Measurements from ENCODE around the gene SLC66A2. TPM values are rescaled to one million over a fixed set of nuclear protein-coding genes. Genes with fewer than 3 reads are reported as not detected.

Gene SLC66A2
- total RNA-seq, 1 donor from 2014 or later: 28.1 TPM

DNA sequence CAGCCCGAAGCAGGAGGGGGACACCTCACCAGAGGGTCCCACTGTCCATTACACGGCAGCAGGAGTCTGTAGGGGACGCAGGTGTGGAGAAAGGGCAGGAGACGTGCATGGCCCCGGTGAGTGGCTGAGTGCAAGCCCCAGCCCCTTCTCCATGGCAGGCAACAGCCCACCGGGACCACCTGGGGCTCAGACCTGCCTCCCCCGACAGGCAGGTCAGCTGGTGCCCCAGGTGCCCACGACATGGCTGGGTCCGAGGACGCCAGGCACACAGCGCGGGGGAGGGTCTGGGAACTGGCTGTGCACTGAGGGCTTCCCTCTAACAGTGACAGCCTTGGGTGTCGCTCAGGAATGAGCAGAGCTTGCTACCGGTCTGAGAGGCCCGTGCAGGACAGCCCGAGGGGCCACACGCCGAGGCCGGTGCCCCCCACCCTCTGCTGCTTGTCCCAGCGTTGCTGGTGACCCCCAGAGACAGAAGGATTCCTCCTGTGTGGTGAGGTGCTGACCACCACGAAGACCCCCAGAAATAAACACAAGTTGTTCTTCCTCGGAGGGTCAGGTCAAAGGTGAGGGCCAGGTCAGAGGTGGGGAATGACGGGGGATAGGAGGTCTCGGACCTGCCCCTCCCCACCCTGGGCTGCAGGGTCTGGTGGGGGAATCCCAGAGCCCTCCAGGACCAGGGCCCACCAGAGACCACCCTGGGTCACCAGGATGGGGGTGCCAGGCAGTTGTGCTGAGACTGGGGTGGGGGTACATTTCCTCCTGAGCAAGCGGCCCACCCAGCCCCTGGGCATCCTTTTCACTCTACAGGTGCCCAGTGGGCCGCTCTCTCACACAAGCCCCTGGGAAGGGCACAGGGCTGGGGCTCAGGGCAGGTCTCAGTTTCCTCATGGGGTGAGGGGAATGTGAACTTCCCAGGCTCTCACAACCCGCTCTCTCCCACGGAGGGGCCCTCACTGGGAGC is 50.6 kb downstream of the SLC66A2 start:
- H3K4me3 ChIP-seq (ENCODE audit: low read depth, low read length): no peak overlapping the region
- DNase-seq (ENCODE audit: low read depth): no peak
- TF ChIP-seq, protein P1, sequence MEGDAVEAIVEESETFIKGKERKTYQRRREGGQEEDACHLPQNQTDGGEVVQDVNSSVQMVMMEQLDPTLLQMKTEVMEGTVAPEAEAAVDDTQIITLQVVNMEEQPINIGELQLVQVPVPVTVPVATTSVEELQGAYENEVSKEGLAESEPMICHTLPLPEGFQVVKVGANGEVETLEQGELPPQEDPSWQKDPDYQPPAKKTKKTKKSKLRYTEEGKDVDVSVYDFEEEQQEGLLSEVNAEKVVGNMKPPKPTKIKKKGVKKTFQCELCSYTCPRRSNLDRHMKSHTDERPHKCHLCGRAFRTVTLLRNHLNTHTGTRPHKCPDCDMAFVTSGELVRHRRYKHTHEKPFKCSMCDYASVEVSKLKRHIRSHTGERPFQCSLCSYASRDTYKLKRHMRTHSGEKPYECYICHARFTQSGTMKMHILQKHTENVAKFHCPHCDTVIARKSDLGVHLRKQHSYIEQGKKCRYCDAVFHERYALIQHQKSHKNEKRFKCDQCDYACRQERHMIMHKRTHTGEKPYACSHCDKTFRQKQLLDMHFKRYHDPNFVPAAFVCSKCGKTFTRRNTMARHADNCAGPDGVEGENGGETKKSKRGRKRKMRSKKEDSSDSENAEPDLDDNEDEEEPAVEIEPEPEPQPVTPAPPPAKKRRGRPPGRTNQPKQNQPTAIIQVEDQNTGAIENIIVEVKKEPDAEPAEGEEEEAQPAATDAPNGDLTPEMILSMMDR (conservative IDR thresholded peaks at IDR 0.05; ENCODE audit: low read depth, low read length): no peak

DNA sequence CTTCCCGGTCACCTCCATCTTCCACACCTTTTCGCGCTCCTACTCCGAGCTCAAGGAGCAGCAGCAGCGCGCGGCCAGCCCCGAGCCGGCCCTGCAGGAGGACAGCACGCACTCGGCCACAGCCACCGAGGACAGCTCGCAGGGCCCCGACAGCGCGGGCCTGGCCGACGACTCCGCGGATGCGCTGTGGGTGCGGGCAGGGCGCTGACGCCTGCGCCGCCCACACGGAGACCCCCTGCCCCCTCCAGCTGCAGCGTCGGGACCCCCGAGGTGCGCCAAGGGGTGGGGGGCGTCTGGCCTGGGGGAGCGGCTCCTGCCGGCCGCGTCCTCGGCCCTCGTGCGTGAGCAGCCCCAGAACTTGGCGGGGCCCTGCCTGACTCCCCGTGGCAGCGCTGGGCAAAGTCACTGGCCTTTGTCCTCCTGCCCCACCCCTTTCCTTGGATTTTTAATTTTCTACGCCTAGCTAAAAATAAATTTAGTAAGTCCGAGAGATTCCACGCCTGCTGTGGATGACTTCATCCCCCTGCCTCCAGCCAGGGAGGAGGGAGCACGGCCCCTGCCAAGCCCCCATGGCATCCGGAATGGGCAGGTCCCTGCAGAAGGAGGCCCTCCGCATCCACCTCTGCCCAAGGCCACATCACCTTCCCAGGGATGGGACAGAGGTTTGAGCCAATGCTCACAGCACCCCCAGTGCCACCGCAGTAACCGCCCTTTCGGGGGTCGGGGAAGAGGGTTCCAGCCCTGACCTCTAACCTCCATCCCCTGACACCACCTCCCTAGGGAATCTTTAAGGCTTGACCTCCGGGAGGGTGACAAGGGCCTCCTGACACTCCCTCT is 51.6 kb downstream of the SLC66A2 start:
- TF ChIP-seq, protein P1 (conservative IDR thresholded peaks at IDR 0.05; ENCODE audit: low read depth, low read length): no peak
- DNase-seq (ENCODE audit: low read depth): no peak
- no peak overlapping the region for H3K4me3 ChIP-seq (ENCODE audit: low read depth, low read length)

DNA sequence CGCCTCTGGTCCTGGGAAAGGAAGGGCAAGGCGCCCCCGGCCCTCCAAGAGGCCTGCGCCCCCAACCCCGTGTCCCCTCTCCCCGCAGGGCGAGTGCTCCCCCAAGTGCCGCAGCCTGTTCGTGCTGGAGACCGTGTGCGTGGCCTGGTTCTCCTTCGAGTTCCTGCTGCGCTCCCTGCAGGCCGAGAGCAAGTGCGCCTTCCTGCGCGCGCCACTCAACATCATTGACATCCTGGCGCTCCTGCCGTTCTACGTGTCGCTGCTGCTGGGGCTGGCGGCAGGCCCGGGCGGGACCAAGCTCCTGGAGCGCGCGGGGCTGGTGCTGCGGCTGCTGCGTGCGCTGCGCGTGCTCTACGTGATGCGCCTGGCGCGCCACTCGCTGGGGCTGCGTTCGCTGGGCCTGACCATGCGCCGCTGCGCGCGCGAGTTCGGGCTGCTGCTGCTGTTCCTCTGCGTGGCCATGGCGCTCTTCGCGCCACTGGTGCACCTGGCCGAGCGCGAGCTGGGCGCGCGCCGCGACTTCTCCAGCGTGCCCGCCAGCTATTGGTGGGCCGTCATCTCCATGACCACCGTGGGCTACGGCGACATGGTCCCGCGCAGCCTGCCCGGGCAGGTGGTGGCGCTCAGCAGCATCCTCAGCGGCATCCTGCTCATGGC is 52.4 kb downstream of the SLC66A2 start:
- DNase-seq (ENCODE audit: low read depth): no peak
- no peak overlapping the region for H3K4me3 ChIP-seq (ENCODE audit: low read depth, low read length)
- TF ChIP-seq, protein P1 (conservative IDR thresholded peaks at IDR 0.05; ENCODE audit: low read depth, low read length): no peak

DNA sequence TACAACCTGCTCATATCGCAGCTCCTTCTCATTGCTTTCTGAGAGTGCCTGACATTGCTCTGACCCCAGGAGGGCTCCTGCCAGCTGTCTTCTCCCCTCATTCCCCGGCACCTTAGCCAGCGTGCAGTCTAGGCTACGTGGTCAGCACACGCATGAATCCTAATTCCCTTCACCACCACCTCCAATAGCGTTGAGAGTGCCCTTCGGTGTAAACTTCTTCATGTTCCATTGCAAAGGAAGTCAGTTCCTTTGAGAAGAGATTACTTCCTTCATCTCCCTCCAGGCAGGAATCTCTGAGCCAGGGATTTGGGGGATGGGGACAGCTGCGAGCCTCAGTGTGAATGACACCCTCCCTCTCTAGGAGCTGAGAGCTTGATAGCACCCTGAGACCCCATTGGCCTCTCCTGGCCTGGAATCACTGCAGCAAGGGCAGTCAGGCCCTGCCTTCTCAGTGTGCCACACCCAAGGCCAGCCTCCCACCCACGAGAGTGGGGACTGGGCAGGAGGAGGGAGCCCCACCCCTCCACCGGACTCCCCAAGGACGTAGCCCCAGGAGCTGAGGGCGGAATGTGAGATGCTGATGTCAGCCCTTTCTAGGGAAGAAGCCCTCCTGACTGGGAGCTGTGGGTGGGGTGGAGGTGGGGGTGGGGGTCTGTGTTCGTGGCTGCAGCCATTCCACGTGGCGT is 53.4 kb downstream of the SLC66A2 start:
- TF ChIP-seq, protein P1 (conservative IDR thresholded peaks at IDR 0.05; ENCODE audit: low read depth, low read length): no peak
- H3K4me3 ChIP-seq (ENCODE audit: low read depth, low read length): no peak overlapping the region
- DNase-seq (ENCODE audit: low read depth): no peak

DNA sequence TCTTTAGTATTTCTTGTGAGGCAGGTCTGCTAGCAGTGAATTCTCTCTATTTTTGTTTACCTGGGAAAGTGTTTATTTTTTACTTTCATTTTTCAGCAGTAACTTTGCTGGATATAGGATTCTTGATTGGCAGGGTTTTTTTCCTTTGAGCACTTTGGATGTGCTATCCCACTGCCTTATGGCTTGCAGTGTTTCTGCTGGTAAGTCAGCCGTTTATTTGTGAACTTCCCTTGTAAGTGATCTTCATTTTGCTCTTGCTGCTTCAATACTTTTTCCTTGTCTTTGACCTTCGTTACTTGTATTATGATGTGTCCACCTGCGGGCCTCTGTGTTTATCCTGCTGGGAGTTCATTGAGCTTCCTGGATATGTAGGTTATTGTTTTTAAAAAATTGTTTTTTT is 54.7 kb downstream of the SLC66A2 start:
- H3K4me3 ChIP-seq (ENCODE audit: low read depth, low read length): no peak overlapping the region
- TF ChIP-seq, protein P1 (conservative IDR thresholded peaks at IDR 0.05; ENCODE audit: low read depth, low read length): no peak

DNA sequence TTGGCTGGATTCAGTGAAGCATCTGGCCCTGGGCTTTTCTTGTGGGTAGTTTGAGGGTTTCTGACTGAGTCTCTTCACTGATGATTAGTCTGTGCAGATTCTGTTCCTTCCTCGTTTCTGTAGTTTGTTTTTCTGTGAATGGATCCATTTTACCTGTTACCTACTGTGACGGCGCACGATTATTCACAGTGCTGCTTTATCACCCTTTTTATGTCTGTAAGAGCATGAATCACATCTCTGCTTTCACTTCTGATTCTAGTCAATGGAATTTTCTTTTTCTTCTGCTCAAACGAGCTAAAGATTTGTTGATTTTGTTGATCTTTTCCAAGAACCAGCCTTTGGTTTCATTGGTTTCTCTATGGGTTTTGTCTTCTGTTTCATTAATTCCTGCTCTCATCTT is 60.8 kb downstream of the SLC66A2 start:
- TF ChIP-seq, protein P1 (conservative IDR thresholded peaks at IDR 0.05; ENCODE audit: low read depth, low read length): no peak
- no peak for DNase-seq (ENCODE audit: low read depth)

More for the DNA sequence above, 54.7 kb downstream of the SLC66A2 start:
- no peak for DNase-seq (ENCODE audit: low read depth)

More for the DNA sequence above, 60.8 kb downstream of the SLC66A2 start:
- H3K4me3 ChIP-seq (ENCODE audit: low read depth, low read length): no peak overlapping the region

All from epithelial cell of proximal tubule (primary cell).